ENCODE measurements around the gene SLC38A9. TPM values are rescaled to one million over a fixed set of nuclear protein-coding genes. Genes with fewer than 3 reads are reported as not detected.
A peak's percentile ranks its signal among the peaks of the same experiment; 100 is the strongest.
"Not testable (repeated sequence)": the region's sequence is repeated elsewhere in the genome, so short reads cannot be mapped to it uniquely, and the experiment has no call there.

SLC38A9 gene
- total RNA-seq: 10 to 100 TPM; 15.0 to 48.6 (median 32.3) TPM

- TF ChIP-seq POLR2AphosphoS5 (IDR thresholded peaks at IDR 0.05) (peak; percentile 57 to 81 (median 67)), POLR2A (IDR thresholded peaks at IDR 0.05) (peak; percentile 72), EP300 (IDR thresholded peaks at IDR 0.05; ENCODE audit: low read depth) (no peak)
- TF ChIP-seq, protein P1, sequence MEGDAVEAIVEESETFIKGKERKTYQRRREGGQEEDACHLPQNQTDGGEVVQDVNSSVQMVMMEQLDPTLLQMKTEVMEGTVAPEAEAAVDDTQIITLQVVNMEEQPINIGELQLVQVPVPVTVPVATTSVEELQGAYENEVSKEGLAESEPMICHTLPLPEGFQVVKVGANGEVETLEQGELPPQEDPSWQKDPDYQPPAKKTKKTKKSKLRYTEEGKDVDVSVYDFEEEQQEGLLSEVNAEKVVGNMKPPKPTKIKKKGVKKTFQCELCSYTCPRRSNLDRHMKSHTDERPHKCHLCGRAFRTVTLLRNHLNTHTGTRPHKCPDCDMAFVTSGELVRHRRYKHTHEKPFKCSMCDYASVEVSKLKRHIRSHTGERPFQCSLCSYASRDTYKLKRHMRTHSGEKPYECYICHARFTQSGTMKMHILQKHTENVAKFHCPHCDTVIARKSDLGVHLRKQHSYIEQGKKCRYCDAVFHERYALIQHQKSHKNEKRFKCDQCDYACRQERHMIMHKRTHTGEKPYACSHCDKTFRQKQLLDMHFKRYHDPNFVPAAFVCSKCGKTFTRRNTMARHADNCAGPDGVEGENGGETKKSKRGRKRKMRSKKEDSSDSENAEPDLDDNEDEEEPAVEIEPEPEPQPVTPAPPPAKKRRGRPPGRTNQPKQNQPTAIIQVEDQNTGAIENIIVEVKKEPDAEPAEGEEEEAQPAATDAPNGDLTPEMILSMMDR (IDR thresholded peaks at IDR 0.05): no peak
- H3K36me3 ChIP-seq: no peaks in the 10 kb centered on the region
- H3K4me3 ChIP-seq: peak within 1 kb of the TSS; percentile 72 to 88 (median 80)
- intact Hi-C loops (cut with DNase I; ENCODE audit: low total_unique reads) (no loop called here), in situ Hi-C loops (cut with MboI; ENCODE audit: low pct_ligation_motif_present in 1 of 4, low pct_unique_long_range_greater_than_20kb in 1 of 4, low sequenced_read_pairs in 3 of 4) (loop anchor here in 1 of 4 donors (25.0 kb wide), 1 partner anchor 550 kb away; the partner anchor contains the start of genes CDC20B and GPX8)
- no peaks in the 10 kb centered on the region for H3K27me3 ChIP-seq
- H3K9me3 ChIP-seq: no peaks in the 10 kb centered on the region
- peak within 1 kb of the TSS; percentile 67 to 85 (median 79) for H3K27ac ChIP-seq
- 0% methylated on average over 3 to 46 of the region's 55 CpGs for WGBS, 2 donors (ENCODE audit: low coverage in 1 of 2)
- peaks cover 7 to 28% (median 13%) of the 10 kb centered on the region in 4 donors for H3K4me1 ChIP-seq
- peak; percentile 97 for DNase-seq
Measured at GRCh38 chr5:55712023-55712859, at the start of gene SLC38A9. Gene SLC38A9 (minus strand): TSS chr5:55712324. CDS start chr5:55697958, 14,366 bp downstream.

DNA sequence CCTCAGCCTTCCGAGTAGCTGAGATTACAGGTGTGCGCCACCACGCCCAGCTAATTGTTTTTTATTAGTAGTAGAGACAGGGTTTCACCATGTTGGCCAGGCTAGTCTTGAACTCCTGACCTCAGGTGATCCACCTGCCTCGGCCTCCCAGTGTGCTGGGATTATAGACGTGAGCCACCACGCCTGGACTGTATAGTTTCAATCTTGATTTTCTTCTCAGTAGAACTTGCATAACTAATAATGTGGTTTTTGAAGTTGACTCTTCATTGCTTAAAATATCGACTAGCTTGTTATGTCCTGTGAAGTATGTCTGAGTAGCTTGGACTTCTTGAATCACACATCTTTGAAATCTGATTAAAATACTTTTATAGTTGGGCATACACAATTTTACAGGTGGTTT, 49.6 kb upstream of the SLC38A9 start:
- H3K9me3 ChIP-seq; DNase-seq; H3K4me3 ChIP-seq; H3K36me3 ChIP-seq; H3K27me3 ChIP-seq; H3K4me1 ChIP-seq; H3K27ac ChIP-seq; intact Hi-C loops (cut with DNase I; ENCODE audit: low total_unique reads); in situ Hi-C loops (cut with MboI; ENCODE audit: low pct_ligation_motif_present in 1 of 4, low pct_unique_long_range_greater_than_20kb in 1 of 4, low sequenced_read_pairs in 3 of 4): not testable (repeated sequence)
- WGBS, 2 donors (ENCODE audit: low coverage in 1 of 2): 63 to 66% methylated on average over 5 to 7 of the region's 7 CpGs

GRCh38 chr5:55758714-55759113, 46.6 kb upstream of the SLC38A9 start:
- in situ Hi-C loops (cut with MboI; ENCODE audit: low pct_ligation_motif_present in 1 of 4, low pct_unique_long_range_greater_than_20kb in 1 of 4, low sequenced_read_pairs in 3 of 4) (no loop called here), intact Hi-C loops (cut with DNase I; ENCODE audit: low total_unique reads) (no loop called here)
- Histone ChIP-seq H3K9me3 (no peaks in the 10 kb centered on the region), H3K36me3 (no peaks in the 10 kb centered on the region), H3K4me3 (no peak overlapping the region), H3K4me1 (no peaks in the 10 kb centered on the region), H3K27ac (no peak overlapping the region), H3K27me3 (no peaks in the 10 kb centered on the region)
- WGBS, 2 donors (ENCODE audit: low coverage in 1 of 2): 62 to 66% methylated on average over 2 of the region's 2 CpGs
- TF ChIP-seq POLR2AphosphoS5 (IDR thresholded peaks at IDR 0.05): no peak
- TF ChIP-seq POLR2A (IDR thresholded peaks at IDR 0.05): no peak
- TF ChIP-seq, protein P1 (IDR thresholded peaks at IDR 0.05): no peak
- TF ChIP-seq EP300 (IDR thresholded peaks at IDR 0.05; ENCODE audit: low read depth): no peak
- DNase-seq: no peak

DNA sequence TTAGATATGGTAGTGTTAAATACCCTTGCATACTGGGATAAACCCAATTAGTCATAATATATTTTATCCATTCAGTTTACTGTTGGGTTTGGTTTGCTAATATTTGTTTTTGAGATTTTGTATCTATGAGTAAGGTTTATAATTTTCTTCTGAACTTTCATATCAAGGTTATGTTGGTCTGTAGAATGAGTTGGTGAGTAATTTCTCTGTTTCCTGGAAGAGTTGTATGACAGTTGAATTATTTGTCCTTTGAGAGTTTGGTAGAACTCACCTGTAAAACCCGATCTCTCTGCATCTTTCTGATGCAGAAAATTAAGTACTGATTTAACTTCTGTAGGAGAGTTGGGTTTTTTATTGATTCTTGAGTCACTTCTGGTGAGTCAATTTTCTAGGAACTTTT, 46.1 kb upstream of the SLC38A9 start:
- intact Hi-C loops (cut with DNase I; ENCODE audit: low total_unique reads): no loop called here
- Histone ChIP-seq H3K27ac (no peak overlapping the region), H3K27me3 (no peaks in the 10 kb centered on the region), H3K36me3 (no peaks in the 10 kb centered on the region), H3K4me1 (no peaks in the 10 kb centered on the region), H3K4me3 (no peak overlapping the region), H3K9me3 (no peaks in the 10 kb centered on the region)
- WGBS, 2 donors (ENCODE audit: low coverage in 1 of 2): 83 to 88% methylated on average over 1 of the region's 1 CpG
- in situ Hi-C loops (cut with MboI; ENCODE audit: low pct_ligation_motif_present in 1 of 4, low pct_unique_long_range_greater_than_20kb in 1 of 4, low sequenced_read_pairs in 3 of 4): no loop called here
- no peak for DNase-seq
- no peak for TF ChIP-seq POLR2AphosphoS5 (IDR thresholded peaks at IDR 0.05)
- TF ChIP-seq EP300 (IDR thresholded peaks at IDR 0.05; ENCODE audit: low read depth): no peak
- TF ChIP-seq POLR2A (IDR thresholded peaks at IDR 0.05): no peak
- TF ChIP-seq, protein P1 (IDR thresholded peaks at IDR 0.05): no peak

Measured in transverse colon (tissue), 4 donors.